Measurements from ENCODE around the gene RAB30.
A peak's percentile ranks its signal among the peaks of the same experiment; 100 is the strongest.

Gene RAB30

DNA sequence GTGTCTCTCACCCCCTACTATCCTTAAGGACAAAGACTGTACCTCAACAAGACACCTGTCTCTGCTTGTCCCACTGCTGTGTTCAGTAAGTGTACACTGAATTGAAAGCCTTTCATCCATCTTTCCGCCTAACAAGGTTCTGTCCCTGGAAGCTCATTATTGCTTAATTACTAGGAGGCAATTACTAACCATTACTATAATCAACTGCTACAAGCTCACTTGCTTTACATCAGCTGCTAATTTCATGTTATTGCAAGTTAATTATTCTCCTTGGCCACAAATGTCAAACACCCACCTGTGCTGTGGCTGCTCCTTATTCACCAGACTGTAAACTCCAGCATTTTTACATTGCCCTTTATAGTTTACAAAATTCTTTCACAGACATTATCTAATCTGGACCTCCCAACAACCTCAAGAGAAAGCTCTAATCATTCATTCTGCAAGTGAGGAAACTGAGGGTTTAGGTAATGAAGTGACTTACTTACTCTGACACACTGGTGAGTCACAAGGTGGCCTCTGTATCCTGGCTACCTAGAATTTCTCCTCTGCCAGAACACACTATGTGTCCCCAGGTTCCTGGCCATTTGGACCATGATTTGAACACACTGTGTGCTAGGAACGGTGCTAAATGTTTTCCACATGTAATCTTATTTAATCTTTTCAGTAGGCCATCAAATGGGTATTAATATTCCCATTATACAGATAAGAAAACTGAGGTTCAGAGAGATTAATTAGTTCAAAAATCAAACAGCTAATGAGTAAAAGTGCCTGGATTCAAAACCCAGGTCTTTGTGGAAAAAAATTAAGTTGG is 66.7 kb downstream of the RAB30 start:
- no peaks in the 10 kb centered on the region for H3K9me3 Mint-ChIP-seq
- no peak for DNase-seq (ENCODE audit: low spot score in 2 of 2)
- peaks cover 13% of the 10 kb centered on the region for H3K36me3 Mint-ChIP-seq
- peak overlapping the region; percentile 17 for H3K27ac Mint-ChIP-seq
- ATAC-seq (ENCODE audit: low read depth), result no peak
- no peaks in the 10 kb centered on the region for H3K27me3 Mint-ChIP-seq
- peaks cover 47% of the 10 kb centered on the region for H3K4me1 Mint-ChIP-seq
- H3K4me3 Mint-ChIP-seq, result no peak overlapping the region

DNA sequence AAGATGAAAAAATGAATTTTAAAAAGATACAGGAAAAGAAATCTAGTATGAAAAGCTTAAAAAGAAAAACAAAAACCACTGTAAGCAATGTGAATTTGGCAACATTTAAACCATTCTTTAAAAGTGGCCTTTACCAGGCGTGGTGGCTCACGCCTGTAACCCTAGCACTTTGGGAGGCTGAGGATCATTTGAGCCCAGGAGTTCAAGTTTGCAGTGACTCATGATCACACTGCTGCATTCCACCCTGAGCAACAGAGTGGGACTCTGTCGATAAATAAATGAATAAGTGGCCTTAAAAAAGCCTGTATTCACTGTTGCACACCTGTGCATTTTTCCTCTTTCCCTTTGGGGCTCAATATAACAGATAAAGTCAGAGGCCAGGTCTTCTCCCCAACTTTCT is 69.2 kb downstream of the RAB30 start:
- Mint-ChIP-seq H3K27ac (no peak overlapping the region), H3K9me3 (no peaks in the 10 kb centered on the region), H3K27me3 (no peaks in the 10 kb centered on the region), H3K4me3 (no peak overlapping the region), H3K4me1 (peaks cover 47% of the 10 kb centered on the region), H3K36me3 (peaks cover 7% of the 10 kb centered on the region)
- ATAC-seq (ENCODE audit: low read depth), result no peak
- DNase-seq (ENCODE audit: low spot score in 2 of 2), result no peak

DNA sequence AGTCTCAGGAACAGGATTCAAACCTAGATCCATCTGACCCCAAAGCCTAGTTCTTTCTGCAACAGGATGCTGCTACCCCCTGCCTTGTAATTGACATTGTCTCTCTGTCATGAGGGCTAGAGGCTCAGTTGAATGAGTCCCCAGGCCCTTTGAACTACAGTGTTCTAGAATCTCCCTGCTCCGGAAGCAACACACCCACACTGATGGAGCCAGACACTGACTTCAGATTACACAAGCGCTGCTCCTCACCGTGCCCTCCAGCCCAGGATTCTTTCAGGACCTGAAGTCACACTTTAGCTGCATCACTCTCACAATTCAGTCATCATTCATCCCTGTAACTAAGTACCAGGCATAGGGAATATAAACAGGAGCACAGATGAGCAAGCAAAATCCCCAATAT is 69.6 kb downstream of the RAB30 start:
- DNase-seq (ENCODE audit: low spot score in 2 of 2) (no peak), ATAC-seq (ENCODE audit: low read depth) (no peak)
- peaks cover 7% of the 10 kb centered on the region for H3K36me3 Mint-ChIP-seq
- H3K4me1 Mint-ChIP-seq, result peaks cover 48% of the 10 kb centered on the region
- no peak overlapping the region for H3K4me3 Mint-ChIP-seq
- H3K27ac Mint-ChIP-seq, result no peak overlapping the region
- H3K27me3 Mint-ChIP-seq, result no peaks in the 10 kb centered on the region
- H3K9me3 Mint-ChIP-seq, result no peaks in the 10 kb centered on the region

DNA sequence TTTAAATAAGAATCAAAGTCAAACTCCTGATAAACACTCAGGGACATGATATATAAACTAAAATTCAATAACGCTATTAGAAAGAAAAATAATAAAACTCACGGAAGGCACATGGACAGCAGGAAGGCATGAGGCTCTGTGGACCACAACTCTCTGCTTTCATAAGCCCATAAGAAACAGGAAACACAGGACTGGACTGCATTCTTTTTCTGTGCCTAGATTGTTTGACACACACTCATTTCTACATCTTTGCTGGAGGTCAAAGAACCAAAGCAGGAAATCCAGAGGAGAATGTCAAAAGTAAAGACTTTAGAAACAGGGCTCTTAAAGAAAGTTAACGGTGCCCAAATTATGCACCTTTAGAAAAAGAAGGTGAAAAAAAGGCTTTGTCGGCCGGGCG is 71.3 kb downstream of the RAB30 start:
- Mint-ChIP-seq H3K27ac (no peak overlapping the region), H3K27me3 (no peaks in the 10 kb centered on the region), H3K4me1 (peaks cover 45% of the 10 kb centered on the region), H3K4me3 (no peak overlapping the region), H3K36me3 (peaks cover 9% of the 10 kb centered on the region), H3K9me3 (no peaks in the 10 kb centered on the region)
- ATAC-seq (ENCODE audit: low read depth) (no peak), DNase-seq (ENCODE audit: low spot score in 2 of 2) (no peak)

DNA sequence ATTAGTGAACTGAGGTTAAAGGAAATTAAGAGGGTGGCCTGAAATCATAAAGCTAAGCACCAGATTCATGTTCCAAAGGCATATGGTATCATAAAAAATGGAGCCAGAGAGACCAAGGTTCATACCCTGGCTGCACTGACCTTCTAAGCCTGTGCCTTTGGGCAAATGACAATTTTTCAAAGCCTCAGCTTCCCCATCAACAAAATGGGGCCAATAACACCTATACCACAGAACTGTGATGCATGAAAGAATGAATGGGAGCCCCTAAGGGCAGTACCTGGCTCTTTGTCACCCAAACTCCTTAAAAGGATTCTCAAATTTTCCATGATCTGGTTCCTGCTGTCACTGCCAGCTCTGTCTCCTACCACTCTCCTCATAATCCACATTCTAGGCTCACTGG is 72.5 kb downstream of the RAB30 start:
- H3K9me3 Mint-ChIP-seq, result no peaks in the 10 kb centered on the region
- DNase-seq (ENCODE audit: low spot score in 2 of 2) (no peak), ATAC-seq (ENCODE audit: low read depth) (no peak)
- H3K36me3 Mint-ChIP-seq, result peaks cover 11% of the 10 kb centered on the region
- peaks cover 43% of the 10 kb centered on the region for H3K4me1 Mint-ChIP-seq
- no peaks in the 10 kb centered on the region for H3K27me3 Mint-ChIP-seq
- peak overlapping the region; percentile 12 for H3K27ac Mint-ChIP-seq
- H3K4me3 Mint-ChIP-seq, result no peak overlapping the region

DNA sequence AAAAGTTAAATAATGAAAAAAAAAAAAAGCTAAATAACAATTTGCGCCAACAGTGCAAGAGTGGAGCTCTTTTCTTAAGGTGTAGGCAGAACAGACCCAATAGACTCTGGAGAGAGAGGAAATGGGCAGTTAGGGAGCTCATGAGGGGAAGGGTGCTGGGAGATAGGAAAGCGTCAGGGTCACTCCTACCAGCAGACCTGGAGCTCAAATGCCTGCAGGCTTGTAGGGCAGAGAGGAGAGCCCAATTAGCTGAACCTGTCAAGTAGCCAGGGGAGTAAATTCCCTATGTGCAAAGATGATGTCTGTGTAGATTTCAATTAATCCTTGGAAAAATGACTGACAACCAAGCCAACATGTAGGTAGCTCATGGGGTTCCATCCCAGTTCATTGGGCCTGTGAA is 73.0 kb downstream of the RAB30 start:
- Mint-ChIP-seq H3K9me3 (no peaks in the 10 kb centered on the region), H3K4me3 (no peak overlapping the region), H3K36me3 (peaks cover 16% of the 10 kb centered on the region), H3K27me3 (no peaks in the 10 kb centered on the region), H3K4me1 (peaks cover 48% of the 10 kb centered on the region), H3K27ac (peak overlapping the region; percentile 74)
- no peak for DNase-seq (ENCODE audit: low spot score in 2 of 2)
- no peak for ATAC-seq (ENCODE audit: low read depth)

DNA sequence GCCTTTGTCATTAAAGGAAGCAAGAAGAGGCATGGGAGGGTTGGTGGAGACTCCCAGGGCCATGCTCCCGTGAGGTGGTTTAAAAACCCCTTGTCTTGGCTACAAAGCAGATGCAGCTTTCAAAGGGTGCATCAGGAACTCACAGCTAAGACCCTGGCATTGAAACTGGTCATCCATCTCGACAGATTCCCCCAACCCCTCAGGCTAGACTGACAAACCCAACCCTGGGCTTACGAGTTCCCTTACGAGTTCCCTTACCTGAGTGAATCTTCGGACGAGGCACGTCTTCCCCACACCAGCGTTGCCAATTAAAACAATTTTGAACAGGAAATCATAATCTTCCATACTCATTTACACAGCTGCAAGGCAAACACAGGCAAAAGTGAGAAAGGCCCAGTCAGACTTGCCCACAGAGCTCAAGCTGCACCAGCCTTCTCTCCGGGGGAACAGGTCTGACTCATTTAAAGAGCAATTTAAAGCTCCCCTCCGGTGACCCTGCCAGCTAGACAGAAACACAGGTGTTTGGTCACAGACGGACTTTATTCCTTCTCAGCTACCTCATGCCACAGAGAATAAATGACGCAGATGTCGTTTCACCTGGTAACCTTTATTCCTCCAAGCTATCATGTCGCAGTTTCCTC is 74.6 kb downstream of the RAB30 start:
- Mint-ChIP-seq H3K9me3 (no peaks in the 10 kb centered on the region), H3K4me1 (peaks cover 55% of the 10 kb centered on the region), H3K36me3 (peaks cover 29% of the 10 kb centered on the region), H3K27ac (peak overlapping the region; percentile 74), H3K27me3 (no peaks in the 10 kb centered on the region), H3K4me3 (peak overlapping the region; percentile 43)
- ATAC-seq (ENCODE audit: low read depth), result peak; percentile 65
- peak in 1 of 2 donors; percentile 9 for DNase-seq (ENCODE audit: low spot score in 2 of 2)

DNA sequence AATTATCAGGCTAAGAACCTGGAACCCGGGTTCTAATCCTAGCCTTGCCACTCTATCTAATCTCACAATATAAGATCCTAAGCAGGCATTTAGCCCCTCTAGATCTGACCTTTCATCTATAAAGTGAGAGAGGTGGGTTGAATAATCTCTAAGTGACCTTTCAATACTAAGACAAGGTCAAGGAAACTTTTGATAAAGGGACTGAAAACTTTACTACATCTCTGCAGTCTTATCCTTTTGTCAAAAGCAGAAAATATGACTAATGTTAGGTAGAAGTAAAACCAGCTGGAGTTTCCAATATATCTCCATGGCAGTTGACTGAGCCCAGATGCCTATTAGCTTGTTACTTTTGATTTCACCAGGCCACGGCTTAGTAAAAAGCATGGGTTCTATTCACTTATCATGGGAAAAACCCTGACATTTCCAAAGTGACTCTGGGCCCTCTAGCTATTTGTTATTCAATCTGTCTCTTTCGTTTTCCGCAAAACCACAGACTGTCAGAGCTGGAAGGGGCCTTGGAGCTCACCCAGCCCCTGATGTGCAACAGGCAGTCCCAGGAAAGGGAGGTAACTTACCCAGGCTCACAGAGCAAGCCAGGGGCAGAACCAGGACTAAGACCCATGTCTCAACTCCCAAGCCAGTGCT is 75.8 kb downstream of the RAB30 start:
- peaks cover 31% of the 10 kb centered on the region for H3K36me3 Mint-ChIP-seq
- peaks cover 51% of the 10 kb centered on the region for H3K4me1 Mint-ChIP-seq
- H3K4me3 Mint-ChIP-seq, result no peak overlapping the region

DNA sequence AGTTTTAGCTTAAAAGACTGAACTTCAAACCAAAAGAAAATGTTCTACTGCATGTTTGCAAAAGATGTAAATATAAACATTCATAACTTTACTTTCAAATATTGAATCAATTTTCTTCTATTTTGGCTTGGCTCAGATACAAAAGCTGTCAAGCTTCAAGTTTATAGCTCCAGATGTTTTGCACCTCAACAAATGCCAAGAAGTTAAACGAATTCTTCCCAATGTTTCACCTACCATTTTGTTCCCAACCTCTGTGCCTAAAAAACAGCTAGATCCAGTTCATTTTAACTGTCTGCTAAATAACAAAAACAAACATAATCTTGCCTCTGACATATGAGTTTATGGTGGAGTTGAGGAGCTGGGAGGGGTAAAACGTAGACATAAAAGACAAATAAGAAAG is 76.5 kb downstream of the RAB30 start:
- H3K4me3 Mint-ChIP-seq, result no peak overlapping the region
- H3K36me3 Mint-ChIP-seq, result peaks cover 33% of the 10 kb centered on the region

More for the DNA sequence above, 75.8 kb downstream of the RAB30 start:
- DNase-seq (ENCODE audit: low spot score in 2 of 2) (no peak), ATAC-seq (ENCODE audit: low read depth) (peak; percentile 23)
- no peaks in the 10 kb centered on the region for H3K27me3 Mint-ChIP-seq
- H3K9me3 Mint-ChIP-seq, result no peaks in the 10 kb centered on the region
- peak overlapping the region; percentile 78 for H3K27ac Mint-ChIP-seq

DNA sequence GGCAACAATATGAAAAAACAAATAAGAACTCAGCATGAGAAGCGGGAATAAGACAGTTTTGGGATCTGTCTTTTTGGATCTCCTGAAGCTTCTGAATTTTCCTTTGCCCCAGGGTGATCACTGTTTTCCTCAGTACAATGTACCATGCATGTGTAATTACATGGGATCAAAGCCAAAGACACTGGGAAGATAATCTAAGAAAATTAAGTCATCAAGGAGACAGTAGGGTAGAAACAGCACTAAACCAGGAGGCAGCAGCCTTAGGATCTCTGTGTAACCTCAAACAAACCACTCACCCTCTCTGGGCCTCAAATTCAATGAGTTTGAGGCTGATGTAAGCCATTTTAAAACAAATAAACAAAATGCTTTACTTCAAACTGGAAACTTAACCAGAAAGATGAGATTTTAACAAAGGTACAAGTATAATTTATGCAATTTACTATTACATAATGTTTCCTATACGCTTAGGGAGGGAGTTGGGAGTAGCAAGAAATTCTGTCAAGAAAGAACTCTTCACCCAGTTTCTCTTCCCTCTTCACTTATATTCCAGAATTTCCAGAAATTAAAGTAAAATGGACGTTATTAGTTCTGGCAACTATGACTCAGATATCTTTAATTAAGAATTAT is 77.0 kb downstream of the RAB30 start:
- Mint-ChIP-seq H3K4me1 (peaks cover 56% of the 10 kb centered on the region), H3K9me3 (no peaks in the 10 kb centered on the region), H3K4me3 (no peak overlapping the region), H3K27me3 (no peaks in the 10 kb centered on the region), H3K27ac (peak overlapping the region; percentile 57), H3K36me3 (peaks cover 38% of the 10 kb centered on the region)
- DNase-seq (ENCODE audit: low spot score in 2 of 2) (no peak), ATAC-seq (ENCODE audit: low read depth) (no peak)

More for the DNA sequence above, 76.5 kb downstream of the RAB30 start:
- DNase-seq (ENCODE audit: low spot score in 2 of 2) (no peak), ATAC-seq (ENCODE audit: low read depth) (no peak)
- peak overlapping the region; percentile 15 for H3K27ac Mint-ChIP-seq
- peaks cover 52% of the 10 kb centered on the region for H3K4me1 Mint-ChIP-seq
- no peaks in the 10 kb centered on the region for H3K9me3 Mint-ChIP-seq
- no peaks in the 10 kb centered on the region for H3K27me3 Mint-ChIP-seq

DNA sequence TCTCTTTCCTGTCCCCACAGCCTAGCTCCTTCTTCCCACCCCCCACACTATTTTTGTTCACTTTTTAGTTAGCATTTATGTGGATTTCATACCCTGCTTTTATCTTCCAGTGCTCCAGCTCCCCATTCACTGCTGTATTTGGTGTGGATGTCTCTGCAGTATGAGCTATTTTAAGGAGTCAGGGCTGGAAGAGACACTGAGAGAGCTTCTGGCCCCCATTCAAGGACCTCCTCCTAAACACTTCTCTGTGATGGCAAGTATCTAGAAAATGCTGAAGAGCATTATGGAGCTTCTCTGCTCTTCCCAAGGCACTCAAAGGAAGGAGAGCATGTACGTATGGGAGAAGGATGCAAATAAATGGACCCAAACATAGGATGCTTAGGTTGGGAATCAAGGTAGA is 79.5 kb downstream of the RAB30 start:
- ATAC-seq (ENCODE audit: low read depth), result no peak
- H3K4me3 Mint-ChIP-seq, result no peak overlapping the region
- DNase-seq (ENCODE audit: low spot score in 2 of 2), result no peak
- H3K27me3 Mint-ChIP-seq, result no peaks in the 10 kb centered on the region
- H3K27ac Mint-ChIP-seq, result peak overlapping the region; percentile 68
- H3K36me3 Mint-ChIP-seq, result peaks cover 45% of the 10 kb centered on the region
- H3K9me3 Mint-ChIP-seq, result no peaks in the 10 kb centered on the region
- H3K4me1 Mint-ChIP-seq, result peaks cover 42% of the 10 kb centered on the region

DNA sequence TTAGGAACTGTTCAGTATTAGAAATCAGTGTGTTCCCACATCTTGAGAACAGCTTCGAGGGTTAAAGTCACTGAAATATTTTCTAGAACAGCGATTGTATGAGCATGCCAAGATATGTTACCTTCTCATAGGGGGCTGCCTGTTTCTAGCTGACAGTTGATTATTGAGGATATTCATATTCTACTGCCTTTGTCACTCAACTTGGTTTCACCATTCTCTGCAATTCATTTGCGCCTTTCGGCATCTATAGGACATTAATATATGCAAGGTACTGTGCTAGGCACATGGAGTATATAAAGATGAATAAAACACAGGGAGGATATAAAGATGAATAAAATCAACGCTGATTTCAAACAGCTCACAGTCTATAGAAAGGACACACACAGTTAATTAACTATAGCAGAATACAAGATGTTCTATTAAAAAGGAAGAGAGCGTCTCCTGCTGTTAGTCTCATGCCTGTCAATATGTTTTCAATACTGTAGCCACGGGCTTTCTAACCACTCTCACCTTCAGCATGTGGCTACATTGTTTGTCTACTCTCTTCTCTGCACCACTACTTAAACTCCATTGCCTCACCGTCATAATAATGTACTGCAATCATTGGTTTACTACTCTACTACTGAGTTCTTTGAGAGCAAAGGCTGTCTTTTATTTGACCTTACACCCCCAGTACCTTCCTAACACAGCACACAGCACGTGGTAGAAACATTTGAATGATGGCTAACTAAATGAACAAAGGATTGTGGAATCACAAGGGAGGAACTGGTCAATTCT is 81.9 kb downstream of the RAB30 start:
- no peaks in the 10 kb centered on the region for H3K27me3 Mint-ChIP-seq
- ATAC-seq (ENCODE audit: low read depth) (no peak), DNase-seq (ENCODE audit: low spot score in 2 of 2) (no peak)
- H3K4me3 Mint-ChIP-seq, result no peak overlapping the region
- peaks cover 46% of the 10 kb centered on the region for H3K36me3 Mint-ChIP-seq
- H3K27ac Mint-ChIP-seq, result no peak overlapping the region
- peaks cover 32% of the 10 kb centered on the region for H3K4me1 Mint-ChIP-seq
- no peaks in the 10 kb centered on the region for H3K9me3 Mint-ChIP-seq

DNA sequence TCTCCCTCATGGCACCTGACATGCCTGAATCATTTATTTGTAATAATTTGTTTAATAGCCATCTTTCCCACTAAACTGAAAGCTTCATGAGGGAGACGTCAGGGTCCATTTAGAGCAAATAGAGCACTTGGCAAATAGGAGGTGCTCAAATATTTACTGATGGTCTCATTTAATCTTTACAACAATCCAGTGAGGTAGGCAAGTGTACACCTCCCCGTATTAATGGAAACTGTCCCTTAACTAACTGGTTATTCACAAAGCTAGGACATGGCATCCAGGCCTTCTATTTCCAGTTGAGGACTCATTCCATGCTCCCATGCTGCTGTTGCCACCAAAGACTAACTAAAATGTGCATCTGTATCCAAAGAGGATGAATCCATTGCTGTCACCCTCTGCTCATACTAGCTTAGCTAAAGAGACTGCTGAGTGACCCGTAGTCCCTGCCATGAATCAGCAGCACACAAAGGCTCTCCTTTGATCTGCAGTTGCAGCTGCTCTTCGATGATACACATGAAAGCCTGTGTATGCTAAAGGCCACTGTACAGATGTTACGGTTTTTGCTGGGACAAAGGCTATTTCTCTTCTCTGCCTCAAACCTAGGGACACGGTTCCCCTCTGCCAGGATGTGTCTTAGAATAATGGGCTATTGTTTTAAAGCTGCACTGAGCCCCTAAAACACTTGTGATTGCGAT is 82.6 kb downstream of the RAB30 start:
- H3K36me3 Mint-ChIP-seq, result peaks cover 48% of the 10 kb centered on the region
- DNase-seq (ENCODE audit: low spot score in 2 of 2) (no peak), ATAC-seq (ENCODE audit: low read depth) (no peak)
- H3K9me3 Mint-ChIP-seq, result no peaks in the 10 kb centered on the region
- H3K27ac Mint-ChIP-seq, result no peak overlapping the region
- H3K27me3 Mint-ChIP-seq, result no peaks in the 10 kb centered on the region
- H3K4me1 Mint-ChIP-seq, result peaks cover 27% of the 10 kb centered on the region
- H3K4me3 Mint-ChIP-seq, result no peak overlapping the region

Measured in memory B cell (primary cell).